Measurements from ENCODE around the gene ADM2. TPM values are rescaled to one million over a fixed set of nuclear protein-coding genes. Genes with fewer than 3 reads are reported as not detected.

Gene ADM2
- total and polyA plus RNA-seq, 2 of the 13 experiments (the other 11 are each of a cell fraction or from before 2014, with no cell fraction given) = 1.2 to 3.0 TPM

- TF ChIP-seq HNRNPK (IDR thresholded peaks at IDR 0.05; ENCODE audit: low read depth, low read length, poor library complexity, severe bottlenecking) = no peak
- no peak; the same call in 1 of the 2 replicates for TF ChIP-seq ZSCAN31 (CRISPR knock-in tag; IDR thresholded peaks at IDR 0.05; ENCODE audit: low read depth)
- no peak; the same call in none of the 2 replicates for TF ChIP-seq ZNF761 (CRISPR knock-in tag; conservative IDR thresholded peaks at IDR 0.05)
- TF ChIP-seq ZNF34 (CRISPR knock-in tag; IDR thresholded peaks at IDR 0.05; ENCODE audit: borderline replicate concordance) = no peak
- TF ChIP-seq GTF3A (CRISPR knock-in tag; conservative IDR thresholded peaks at IDR 0.05) = no peak
- no peak for TF ChIP-seq HNRNPUL1 (IDR thresholded peaks at IDR 0.05; ENCODE audit: low read depth, low read length)
- no peak for TF ChIP-seq ZNF550 (CRISPR knock-in tag; IDR thresholded peaks at IDR 0.05; ENCODE audit: borderline replicate concordance)
- no peak for TF ChIP-seq SKI (IDR thresholded peaks at IDR 0.05; ENCODE audit: partially characterized antibody)
- no peak for TF ChIP-seq TEAD3 (CRISPR knock-in tag; optimal IDR thresholded peaks at IDR 0.05; ENCODE audit: borderline replicate concordance)
- TF ChIP-seq TOPORS (CRISPR knock-in tag; IDR thresholded peaks at IDR 0.05) = peak; percentile 84; the same call in 1 of the 2 replicates
- no peak for TF ChIP-seq ATM (IDR thresholded peaks at IDR 0.05; ENCODE audit: borderline replicate concordance)
- peak; percentile 70 for TF ChIP-seq AGO1 (IDR thresholded peaks at IDR 0.05; ENCODE audit: low read depth, low read length, poor library complexity, severe bottlenecking)
- TF ChIP-seq ZNF350 (CRISPR knock-in tag; IDR thresholded peaks at IDR 0.05; ENCODE audit: borderline replicate concordance, low read depth) = 0 out of 2 replicates have a peak, but pooled peaks have one; percentile 16
- no peak for TF ChIP-seq ZNF512 (CRISPR knock-in tag; IDR thresholded peaks at IDR 0.05)
- TF ChIP-seq NONO (IDR thresholded peaks at IDR 0.05) = no peak
- TF ChIP-seq NONO (CRISPR knock-in tag; conservative IDR thresholded peaks at IDR 0.05) = peak; percentile 74
- no peak for TF ChIP-seq ZNF331 (CRISPR knock-in tag; IDR thresholded peaks at IDR 0.05)
- TF ChIP-seq AFF4 (CRISPR knock-in tag; IDR thresholded peaks at IDR 0.05) = no peak
- TF ChIP-seq SMYD3 (CRISPR knock-in tag; IDR thresholded peaks at IDR 0.05) = peak; percentile 79; the same call in 1 of the 2 replicates
- TF ChIP-seq CREB1 (IDR thresholded peaks at IDR 0.05) = peak; percentile 45; the same call in 1 of the 2 replicates
- TF ChIP-seq CREB1 (CRISPR knock-in tag; IDR thresholded peaks at IDR 0.05) = no peak
- no peak for TF ChIP-seq TRIM24 (CRISPR knock-in tag; IDR thresholded peaks at IDR 0.05)
- peak; percentile 51 for TF ChIP-seq BCL6 (CRISPR knock-in tag; IDR thresholded peaks at IDR 0.05)
Observed at GRCh38 chr22:50530877-50531545, 49.7 kb downstream of the ADM2 start (continued).

All from HepG2 (cell line).